Activated CD8-positive, alpha-beta memory T cell treated with anti-CD3 and anti-CD28 coated beads for 24 hours (primary cell): ENCODE data around the gene BMI1.

Source experiments
- DNase-seq: peaks from one replicate; pipeline ENCODE4 v3.0.0-alpha.2; 2020

The BMI1 gene

DNA sequence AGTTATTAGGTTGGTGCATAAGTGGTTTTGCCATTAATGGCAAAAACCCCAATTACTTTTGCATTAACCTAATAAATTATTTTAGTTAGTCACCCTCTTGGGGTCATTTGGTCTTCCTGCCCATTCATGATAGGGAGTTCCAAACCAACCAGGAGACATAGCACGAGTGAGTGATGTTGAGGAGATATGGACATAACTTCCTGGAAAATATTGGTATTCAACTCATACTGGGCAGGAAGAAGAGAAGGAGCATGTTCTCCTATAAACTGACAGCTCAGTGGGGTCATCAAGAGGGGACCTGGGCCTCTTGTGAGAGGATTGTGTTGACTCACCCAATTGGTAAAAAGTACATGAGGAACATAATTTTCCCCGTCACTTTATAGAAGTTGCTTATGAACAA lies 48.1 kb downstream of the BMI1 start:
- DNase-seq, result no peak

- no peak for DNase-seq
Measured at GRCh38 chr10:22369434-22370072, 48.7 kb downstream of the BMI1 start.

- DNase-seq, result no peak
Measured at GRCh38 chr10:22370320-22370719, 49.4 kb downstream of the BMI1 start.

GRCh38 chr10:22372298-22372697 lies 51.4 kb downstream of the BMI1 start:
- no peak for DNase-seq

GRCh38 chr10:22372917-22373316 lies 52.0 kb downstream of the BMI1 start:
- DNase-seq, result no peak

DNA sequence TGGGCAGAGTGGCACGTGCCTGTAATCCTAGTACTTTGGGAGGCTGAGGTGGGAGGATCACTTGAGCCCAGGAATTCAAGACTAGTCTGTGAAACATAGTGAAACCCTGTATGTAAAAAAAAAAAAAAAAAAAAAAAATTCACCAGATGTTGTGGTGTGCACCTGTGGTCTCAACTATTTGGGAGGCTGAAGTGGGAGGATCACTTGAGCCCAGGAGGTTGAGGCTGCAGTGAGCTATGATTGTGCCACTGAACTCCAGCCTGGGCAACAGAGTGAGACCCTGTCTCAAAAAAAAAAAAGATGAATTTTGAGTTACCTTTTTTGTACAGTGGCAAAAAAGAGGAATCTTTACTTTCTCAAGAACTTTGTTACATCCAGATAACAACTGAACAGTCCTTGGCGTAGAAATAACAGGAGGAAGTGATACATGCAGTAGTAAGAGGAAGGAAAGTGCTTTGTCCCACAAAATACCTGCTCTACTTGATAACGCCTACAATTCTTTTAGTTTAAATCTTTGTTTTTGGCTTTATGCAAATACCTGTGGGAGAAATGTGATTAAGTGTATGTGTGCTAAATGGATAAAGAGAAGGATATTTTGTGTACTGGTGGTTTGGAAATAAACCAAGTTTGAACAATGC lies 53.7 kb downstream of the BMI1 start:
- no peak for DNase-seq

- DNase-seq, result no peak
Measured at GRCh38 chr10:22379059-22379458, 58.2 kb downstream of the BMI1 start.
